GM20431 (cell line): ENCODE data around the gene WDR1.

Experiments
- in situ Hi-C: fragments of 300-500 bp; cut with MseI, MboI; formaldehyde crosslinking; loops from one replicate; pipeline ENCODE4 v1.15.0; 2020; ENCODE audit warnings: low sequenced_read_pairs; ENCODE audit not compliant: unreplicated experiment

WDR1 gene

DNA sequence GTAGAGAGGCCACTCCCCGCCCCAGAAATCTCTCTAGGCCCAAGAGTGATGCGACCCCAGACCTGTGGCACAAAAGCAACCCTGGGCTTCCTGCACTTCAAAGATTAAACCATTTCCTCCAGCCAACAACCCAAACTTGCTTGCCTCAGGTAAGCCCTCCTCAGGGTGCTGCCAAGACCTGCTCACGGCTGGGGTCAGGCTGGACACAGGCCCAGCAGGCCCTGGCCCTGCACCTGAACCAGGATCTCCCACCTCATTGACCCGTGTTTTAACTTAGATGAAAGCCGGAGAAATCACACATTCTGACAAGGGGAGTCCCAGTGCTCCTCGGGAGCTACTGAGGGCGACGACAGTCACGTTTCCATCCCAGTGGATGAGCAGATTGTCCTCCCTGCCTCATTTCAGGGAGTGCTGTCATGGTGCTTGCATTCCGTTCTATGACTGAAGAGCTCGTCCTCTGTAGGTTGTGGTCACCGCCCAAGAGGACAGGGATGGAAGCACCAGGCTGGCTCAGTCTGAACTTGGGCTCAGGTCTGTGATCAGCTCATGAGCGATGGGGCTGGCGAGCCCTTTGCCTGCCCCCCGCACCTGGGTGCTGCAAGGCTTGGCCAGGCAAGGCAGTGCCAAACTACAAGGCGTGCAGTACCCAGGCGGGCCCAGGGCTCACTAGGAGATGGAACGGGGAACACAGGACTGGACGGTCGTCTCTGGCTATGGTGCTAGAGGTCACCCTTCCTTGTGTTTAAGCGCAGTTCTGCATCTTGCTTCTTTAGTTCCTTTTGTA is 25.9 kb downstream of the WDR1 start:
- in situ Hi-C loops: no loop called here

DNA sequence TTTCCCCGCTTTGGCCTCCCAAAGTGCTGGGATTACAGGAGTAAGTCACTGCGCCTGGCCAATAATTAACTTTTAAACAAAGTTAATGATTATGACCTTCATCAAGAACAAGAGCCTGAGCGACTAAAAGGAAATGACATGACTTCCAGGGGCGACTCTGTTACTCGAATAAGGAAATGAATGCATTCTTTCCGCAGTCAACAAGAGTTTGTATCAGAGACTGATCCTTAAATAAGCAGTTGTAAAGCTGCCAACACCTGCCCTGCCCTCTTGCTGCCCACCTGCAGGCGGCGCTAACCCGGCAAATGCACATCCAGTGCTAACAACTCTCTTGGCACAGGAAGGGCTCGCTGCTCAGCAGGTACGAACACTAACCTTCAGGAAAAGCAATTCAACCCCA is 27.3 kb downstream of the WDR1 start:
- in situ Hi-C loops: no loop called here

DNA sequence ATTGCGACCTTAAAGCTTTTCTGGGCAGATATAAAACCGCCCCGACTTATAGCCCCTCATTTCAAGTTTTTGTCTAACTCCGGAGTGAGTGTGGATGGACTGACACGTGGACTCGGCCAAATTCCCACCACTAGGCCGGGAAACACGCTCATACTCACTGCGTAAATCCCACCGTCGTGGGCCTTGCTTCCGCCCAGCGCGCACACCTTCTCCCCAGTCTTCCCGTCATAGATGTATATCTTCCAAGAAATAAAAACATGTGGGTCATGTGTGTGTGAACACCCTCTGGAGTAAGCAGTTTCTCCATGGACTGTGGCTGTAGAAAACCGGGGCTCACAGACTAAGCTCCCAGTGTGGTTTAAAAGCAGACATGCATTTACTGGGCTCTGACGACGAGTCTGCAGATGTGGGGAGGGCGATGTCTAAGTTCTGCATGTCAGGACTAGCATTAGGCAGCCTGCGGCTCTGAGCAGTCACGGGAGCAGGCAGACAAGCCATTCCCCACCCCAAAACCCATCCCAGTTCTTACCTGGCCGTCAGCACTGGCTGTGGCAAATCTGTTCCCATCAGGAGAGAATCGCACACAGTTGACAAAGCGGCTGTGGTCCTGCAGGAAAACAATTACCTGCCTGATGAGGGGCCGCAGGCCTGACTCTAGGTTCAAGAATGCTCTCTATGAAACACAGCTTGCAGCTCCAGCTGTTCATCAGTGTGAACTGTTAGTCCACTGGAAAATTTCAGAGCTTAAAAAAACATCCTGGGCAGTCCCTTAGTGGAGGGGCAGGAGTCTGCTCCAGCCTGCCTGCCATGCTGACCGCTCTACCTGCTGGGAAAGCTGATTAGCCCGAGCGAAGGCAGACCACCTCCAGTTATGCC is 28.2 kb downstream of the WDR1 start:
- in situ Hi-C loops: no loop called here

DNA sequence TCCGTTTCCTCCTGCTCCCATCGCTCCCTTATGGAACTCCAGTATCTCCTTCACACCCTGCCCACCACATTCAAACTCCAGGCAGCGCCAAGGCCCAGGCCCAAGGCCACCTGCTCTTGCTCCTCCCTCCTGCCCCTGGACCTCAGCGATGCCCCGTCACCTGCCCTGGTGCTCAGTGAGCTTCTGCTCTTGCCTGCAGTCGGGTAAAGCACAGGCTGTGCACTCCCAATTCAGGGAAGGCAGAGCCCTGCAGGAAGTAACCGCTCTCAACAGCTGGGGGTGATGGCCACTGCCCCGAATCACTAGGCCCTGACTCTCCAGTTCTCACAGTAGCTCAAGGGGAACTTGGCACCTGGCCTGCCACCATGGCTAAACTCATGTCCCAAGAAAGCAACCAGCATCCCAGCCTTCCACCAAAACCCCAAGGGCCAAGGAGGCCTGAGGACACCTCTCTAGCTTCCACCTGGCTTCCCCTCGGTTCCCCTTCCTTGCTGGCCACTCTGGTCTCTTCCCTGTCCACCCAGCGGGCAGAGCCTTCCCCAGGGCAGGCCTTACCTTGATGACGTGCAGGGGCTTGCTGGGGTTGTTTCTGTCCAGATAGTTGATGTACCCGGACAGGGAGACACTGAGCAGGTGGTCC is 29.3 kb downstream of the WDR1 start:
- in situ Hi-C loops: no loop called here

DNA sequence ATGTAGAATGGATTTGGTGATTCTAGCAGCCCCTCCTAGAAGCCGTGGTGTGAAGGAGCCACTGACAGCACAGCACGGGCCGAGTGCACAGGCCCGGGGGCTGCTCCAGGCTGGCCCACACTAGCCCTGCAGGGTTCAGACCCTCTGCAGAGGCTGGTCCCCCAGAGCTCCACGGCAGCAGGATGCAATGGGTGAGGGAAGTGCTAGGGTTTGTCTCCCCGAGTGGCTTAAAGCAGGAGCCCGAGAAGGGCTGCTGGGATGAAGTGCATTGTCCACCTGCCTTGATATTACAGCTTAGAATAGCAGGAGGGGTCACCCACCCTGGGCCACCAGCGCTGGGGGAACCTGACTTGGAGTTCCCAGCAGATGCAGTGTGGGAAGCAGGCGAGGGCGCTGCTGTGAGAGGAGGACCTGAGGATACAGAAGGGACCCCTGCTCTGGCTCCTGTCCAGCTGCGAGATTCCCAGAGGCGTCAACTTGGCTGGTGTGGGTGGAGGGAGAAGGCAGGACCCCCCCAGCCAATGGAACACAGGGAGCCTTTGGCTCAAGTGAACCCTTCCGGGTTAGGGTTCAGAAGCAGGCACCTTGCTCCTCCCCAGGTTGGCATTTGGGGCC is 30.0 kb downstream of the WDR1 start:
- in situ Hi-C loops: no loop called here

DNA sequence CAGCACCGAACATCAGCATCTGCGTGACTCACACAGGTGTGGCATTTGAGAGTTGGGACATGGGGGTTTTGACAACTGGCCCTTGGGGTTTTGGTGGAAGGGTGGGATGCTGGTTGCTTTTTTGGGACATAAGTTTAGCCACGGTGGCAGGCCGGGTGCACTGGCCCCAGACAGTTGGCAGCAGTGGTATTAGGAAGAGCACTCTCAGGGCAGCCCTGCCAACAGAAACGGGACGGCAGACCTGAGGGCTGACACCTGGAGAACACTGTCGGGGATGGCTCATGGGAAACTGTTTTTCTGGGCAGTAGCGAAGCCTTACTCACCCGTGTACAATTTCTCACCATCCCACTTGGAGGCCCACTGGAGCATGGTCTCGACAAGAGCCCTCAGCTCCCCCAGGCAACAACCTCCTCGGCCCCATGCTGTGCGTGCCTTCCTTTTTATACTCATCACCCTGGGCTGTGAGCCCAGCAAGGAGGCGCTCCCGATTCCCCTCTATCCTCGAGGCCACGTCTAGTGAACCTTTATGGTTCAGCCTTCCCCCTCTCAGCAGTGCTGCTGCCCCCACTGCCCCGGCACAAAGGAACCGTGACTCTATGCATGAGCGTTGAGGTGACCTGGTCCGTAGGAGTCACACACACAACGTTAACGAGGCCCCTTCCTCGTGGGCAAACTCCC is 30.6 kb downstream of the WDR1 start:
- in situ Hi-C loops: no loop called here

DNA sequence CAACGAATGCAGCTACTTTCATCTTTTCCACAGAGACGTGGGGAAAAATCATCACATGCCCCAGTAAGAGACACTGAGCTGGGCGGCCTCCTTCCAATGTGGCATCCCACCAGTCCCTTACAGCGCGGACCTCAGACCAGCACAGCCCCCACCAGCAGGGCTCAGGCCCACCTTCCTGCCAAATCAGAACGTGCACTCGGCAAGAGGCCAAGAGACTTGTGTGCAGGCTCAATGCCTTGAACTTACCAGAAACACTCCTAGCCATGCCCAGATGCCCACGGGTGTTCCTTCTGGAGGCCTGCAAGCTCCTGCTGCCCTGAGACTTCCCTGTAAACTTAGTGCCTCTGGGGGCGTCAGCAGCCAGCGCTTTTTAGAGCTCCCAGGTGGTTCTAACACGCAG is 31.2 kb downstream of the WDR1 start:
- in situ Hi-C loops: no loop called here

DNA sequence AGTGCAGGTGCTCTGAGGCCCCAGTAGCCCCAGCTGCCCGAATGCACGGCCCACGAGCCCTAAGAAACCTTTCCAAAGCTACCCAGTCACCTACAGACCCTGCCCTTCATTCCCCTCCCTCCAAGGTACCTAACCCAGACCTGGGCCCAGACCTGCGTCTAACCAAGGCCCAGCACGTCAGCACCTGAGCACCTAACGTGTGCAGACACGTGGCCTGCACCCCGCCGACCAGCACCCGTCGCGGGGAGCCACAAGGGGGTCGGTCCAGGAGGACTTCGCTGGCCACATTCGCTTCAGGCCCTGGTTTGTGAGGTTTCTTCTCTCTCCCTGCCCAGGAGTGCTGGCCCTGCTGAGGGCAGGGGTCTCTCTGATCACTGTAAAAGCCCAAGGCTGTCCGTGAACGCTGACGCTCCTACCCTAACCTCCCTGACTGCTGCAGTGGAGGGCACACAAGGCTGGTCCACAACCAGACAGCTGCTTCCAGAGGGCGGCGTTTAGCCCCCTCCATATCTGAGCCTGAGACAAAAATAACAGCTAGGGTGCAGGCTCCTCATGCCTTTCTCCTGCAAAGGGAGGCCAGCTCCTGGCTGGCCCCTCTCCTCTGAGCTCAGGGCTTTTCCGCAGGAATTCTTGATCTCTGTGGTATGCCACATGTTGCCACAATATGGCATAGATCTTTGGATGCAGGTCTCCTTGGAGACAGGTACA is 31.8 kb downstream of the WDR1 start:
- in situ Hi-C loops: no loop called here

DNA sequence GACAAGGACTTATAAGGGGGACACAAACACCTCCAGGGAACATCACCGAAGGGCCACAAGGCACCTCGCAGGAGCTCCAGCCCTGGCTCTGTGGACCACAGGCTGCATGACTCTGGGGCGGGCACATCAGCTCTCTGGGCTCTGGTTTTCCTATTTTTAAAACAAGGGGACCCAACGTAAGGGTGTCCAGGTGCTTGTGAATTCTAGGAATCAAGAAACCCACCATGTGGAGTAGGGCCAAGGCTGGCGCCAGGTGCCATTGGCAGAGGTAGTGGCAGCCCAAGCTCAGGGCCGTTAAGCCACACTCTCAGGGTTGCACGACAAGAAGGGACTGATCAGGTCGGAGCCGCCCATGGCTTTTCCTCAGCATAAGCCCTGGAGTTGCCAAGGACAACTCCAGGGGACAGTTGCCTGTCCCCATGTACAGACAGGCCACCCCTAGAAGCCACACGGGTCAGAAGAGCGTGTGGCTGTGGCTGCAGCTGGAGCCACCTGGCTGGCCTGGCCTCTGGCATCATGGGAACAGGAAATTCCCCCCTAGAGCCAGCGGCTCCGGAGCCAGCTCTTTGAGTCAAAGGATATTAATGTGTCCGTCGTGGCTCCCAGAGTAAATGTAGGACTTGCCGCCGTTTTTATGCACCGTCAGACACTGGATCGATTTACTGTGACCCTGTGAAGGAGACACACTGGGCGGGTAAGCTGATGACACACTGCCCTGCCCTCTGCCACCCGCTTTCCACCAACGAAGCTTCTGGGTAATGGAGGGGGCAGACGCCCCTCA is 32.5 kb downstream of the WDR1 start:
- in situ Hi-C loops: no loop called here

DNA sequence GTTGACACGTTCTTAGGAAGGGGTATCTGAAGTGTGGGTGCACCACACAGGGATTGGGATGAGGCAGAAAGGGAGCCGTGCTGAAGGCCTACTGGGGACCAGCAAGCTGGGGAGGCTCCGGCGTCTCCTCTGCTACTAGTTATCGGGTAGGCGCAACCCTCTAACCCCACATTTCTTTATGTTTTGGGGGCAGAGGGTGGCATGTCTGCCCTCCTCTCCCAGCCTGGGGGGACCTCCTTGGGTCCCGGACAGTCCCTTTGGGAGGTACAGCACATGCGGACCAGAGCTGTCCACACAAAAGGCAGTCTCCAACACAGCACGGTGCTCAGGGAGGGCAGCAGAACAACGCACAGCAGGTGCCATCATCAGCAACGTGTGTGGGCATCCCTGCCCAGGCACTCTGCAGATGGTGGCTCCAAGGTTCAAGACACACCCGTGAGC is 33.2 kb downstream of the WDR1 start:
- in situ Hi-C loops: no loop called here

DNA sequence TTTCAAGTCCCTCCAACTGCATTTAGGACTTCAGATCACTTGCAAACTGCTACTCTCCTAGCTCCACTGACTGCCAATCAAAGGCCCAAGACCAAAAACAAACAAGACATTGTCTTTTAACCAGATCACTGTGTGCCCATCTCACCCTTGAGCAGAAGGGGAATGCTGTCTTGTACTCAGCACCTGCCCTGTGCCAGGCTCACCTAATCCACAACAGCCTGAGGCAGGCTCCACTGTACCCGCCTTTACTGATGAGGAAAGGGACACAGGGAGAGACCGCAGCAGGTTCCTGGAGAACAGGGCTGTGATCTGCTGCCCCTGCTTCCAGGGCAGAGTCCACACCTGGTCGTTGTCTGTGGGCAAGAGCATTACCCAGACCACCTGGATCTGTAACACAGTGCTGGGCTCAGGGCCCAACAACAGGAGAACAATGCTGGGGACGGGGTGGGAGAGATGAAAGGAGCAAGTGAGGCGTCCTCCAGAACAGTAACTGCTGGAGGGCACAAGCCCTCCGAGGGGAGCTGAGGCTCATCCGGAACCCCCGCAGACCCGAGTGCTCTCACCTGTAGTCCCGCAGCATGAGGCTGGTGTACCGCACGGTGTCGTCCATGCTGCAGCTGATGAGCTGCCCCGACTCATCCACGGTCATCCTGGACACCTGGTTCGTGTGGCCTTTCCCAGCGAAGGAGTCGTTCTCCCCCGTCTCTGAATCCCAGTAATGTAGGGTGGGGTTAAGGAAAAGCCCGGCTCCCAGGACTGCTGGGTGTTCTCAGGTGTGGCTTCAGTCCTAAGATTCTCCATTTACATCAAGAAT is 33.9 kb downstream of the WDR1 start:
- in situ Hi-C loops: no loop called here

DNA sequence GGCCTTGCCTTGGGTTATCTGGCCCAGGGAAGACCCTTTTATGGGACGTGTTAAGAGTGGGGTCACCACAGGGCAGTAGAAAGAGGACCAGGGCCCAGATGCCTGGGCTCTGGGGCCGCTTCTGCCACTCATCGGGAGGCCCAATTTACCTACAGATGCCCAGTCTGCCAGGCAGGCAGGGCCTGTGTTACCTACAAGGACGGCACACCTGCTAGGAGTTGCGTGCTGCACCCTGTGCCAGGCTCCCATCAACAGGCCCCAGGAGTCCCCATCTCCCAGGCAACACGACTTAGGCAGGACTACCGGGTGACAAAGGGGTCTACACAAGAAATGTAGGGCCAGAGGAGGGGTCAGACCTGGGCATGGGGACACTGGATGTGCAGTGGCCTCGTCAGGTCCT is 34.6 kb downstream of the WDR1 start:
- in situ Hi-C loops: no loop called here

DNA sequence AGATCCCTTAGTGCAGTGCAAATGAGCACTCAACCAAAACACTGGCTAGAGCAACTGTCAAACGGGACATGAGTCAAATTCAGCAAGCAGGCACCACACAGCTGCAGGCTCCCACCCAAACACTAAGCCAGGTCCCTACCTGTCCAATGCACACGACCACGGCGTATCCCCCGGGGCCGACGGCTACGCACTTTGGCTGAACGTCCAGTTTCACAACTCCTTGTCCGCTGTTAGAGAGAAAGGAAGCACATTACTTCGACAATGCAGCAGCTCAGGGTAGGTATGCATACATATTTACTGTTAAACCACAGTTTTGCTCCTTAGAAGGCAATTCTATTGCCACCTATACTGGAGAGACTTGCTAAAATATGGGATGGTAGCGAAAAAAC is 35.4 kb downstream of the WDR1 start:
- in situ Hi-C loops: no loop called here

DNA sequence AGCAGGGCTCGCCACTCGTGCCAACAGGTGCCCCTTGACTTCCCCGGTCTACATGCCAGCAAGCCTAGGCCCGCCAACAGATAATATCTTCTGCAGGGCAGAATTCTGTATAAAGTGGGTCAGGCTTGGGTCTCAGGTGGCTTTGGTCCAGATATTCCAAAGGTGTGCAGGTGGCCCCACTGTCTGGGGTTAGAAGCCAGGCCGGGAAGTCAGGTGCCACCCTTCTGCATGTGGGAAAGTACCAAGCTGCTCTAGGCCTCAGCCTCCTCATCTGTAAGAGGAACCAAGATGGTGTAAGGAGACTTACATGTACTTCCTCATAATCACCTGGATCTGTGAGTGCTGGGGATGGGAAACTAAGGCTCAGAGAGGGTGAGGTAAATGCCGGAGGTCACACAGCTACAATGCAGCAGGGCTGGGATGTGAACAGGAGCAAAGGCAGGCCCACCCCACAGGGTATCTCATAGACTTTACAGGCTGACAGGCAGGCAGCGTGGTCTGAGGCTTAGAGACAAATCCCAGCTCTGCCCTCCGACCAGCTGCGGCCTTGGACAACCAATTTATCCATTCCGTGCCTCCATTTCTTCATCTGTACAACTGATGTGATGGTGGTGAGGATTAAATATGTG is 35.9 kb downstream of the WDR1 start:
- in situ Hi-C loops: no loop called here

DNA sequence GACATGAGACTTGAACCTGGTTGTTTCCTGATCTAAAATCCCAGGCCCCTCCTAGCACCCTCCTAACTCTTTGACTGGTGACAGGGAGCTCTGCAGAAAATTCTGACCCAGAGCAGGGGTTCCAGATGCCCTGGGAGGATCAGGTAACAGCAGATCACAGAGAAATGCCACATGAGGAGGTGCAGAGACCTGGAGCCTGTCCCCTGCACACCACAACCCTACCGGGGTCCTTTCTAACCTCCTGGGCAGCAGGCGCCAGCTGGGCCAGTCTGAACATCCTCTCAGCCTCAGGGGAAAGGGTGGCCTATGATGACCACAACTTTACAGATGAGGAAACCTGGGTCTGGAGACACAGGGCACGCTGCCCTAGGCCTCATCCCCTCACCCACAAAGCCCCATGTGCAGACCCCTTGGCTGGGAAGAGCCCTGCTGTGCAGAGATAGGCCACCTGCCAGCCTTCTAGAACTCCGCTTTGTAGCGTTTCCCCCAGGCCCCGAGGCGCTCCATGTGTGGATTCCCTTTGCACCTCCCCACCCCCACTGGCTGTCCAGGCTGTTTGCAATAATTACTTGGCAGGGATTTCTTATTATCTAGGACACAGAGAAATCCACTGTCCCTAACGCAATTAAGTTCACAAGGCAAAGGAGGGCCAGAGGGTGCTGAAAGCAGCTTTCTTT is 36.5 kb downstream of the WDR1 start:
- in situ Hi-C loops: no loop called here

DNA sequence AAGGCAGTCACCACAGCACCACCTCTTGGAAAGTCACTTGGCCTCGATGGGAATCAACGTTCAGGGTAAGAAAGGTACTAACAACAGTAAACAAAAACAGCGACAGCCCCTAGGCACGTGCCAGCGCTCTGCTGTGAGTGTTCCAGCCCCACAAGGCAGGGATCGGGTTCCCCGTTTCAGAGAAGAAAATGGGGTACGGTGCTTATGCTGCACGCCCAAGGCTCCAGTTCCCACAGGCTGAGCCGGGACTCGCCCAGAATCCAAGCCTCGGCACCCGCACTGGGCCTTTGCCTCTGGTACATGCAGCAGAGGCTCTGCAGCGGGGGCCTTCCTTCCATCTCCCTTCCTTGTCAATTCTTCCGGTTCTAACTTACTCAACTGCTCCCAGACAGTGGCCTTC is 37.3 kb downstream of the WDR1 start:
- in situ Hi-C loops: no loop called here
